COLO829 (cell line): ENCODE data around the gene FMN2.
A peak's percentile ranks its signal among the peaks of the same experiment; 100 is the strongest.

Experiments used
- DNase-seq: peaks from one replicate; pipeline ENCODE4 v3.0.0; 2012; ENCODE audit warnings: low spot score

The FMN2 gene

GRCh38 chr1:240091614-240092300 lies at the start of gene FMN2:
FMN2 (plus strand) TSS chr1:240091883; CDS start chr1:240092110, 227 bp downstream.
- no peak for DNase-seq

- peak; percentile 35 for DNase-seq
Measured at GRCh38 chr1:240044620-240045019, 47.1 kb upstream of the FMN2 start.

GRCh38 chr1:240046000-240046399 lies 45.7 kb upstream of the FMN2 start:
- no peak for DNase-seq

- no peak for DNase-seq
Measured at GRCh38 chr1:240054109-240054701, 37.5 kb upstream of the FMN2 start.

GRCh38 chr1:240055936-240056335 lies 35.7 kb upstream of the FMN2 start:
- no peak for DNase-seq

GRCh38 chr1:240056350-240056749 lies 35.3 kb upstream of the FMN2 start:
- DNase-seq: no peak

GRCh38 chr1:240058049-240058448 lies 33.6 kb upstream of the FMN2 start:
- peak; percentile 91 for DNase-seq

- no peak for DNase-seq
Measured at GRCh38 chr1:240068961-240069360, 22.7 kb upstream of the FMN2 start.

- DNase-seq: no peak
Measured at GRCh38 chr1:240070188-240070587, 21.5 kb upstream of the FMN2 start.

- no peak for DNase-seq
Measured at GRCh38 chr1:240073097-240073496, 18.6 kb upstream of the FMN2 start.

GRCh38 chr1:240074422-240074821 lies 17.3 kb upstream of the FMN2 start:
- no peak for DNase-seq

GRCh38 chr1:240074908-240075307 lies 16.8 kb upstream of the FMN2 start:
- DNase-seq: no peak

GRCh38 chr1:240084337-240084736 lies 7.3 kb upstream of the FMN2 start:
- DNase-seq: no peak

GRCh38 chr1:240084749-240085148 lies 6.9 kb upstream of the FMN2 start:
- no peak for DNase-seq

- DNase-seq: no peak
Measured at GRCh38 chr1:240086726-240087125, 5.0 kb upstream of the FMN2 start.

- DNase-seq: no peak
Measured at GRCh38 chr1:240090014-240090413, 1.7 kb upstream of the FMN2 start.

GRCh38 chr1:240090957-240091600 lies 604 bp upstream of the FMN2 start:
- no peak for DNase-seq

- DNase-seq: peak; percentile 45
Measured at GRCh38 chr1:240092301-240093119, 827 bp downstream of the FMN2 start.

GRCh38 chr1:240093120-240093961 lies 1.7 kb downstream of the FMN2 start:
- no peak for DNase-seq

GRCh38 chr1:240094041-240094722 lies 2.5 kb downstream of the FMN2 start:
- no peak for DNase-seq

GRCh38 chr1:240096974-240097373 lies 5.3 kb downstream of the FMN2 start:
- DNase-seq: no peak
